Mesenteric fat pad (tissue), 1 donor: ENCODE results near the gene ABCC1. TPM values are rescaled to one million over a fixed set of nuclear protein-coding genes. Genes with fewer than 3 reads are reported as not detected.

Experiments used
- DNase-seq: peaks from one replicate; pipeline ENCODE4 v3.0.0-alpha.2; 2020; ENCODE audit warnings: low spot score
- total RNA-seq: library from RNA; stranded (reverse); fragmentation: NEBNext Ultra II Directional; extraction: Animal tissue kit (Norgen Biotek cat#: 25700); gene quantifications from one replicate; pipeline ENCODE4 v1.2.1, GENCODE V29; 2021
- donor health status: DM: yes; HTN: yes; CAD: no.

Gene ABCC1
- total RNA-seq, 1 donor from 2014 or later = 42.8 TPM

DNA sequence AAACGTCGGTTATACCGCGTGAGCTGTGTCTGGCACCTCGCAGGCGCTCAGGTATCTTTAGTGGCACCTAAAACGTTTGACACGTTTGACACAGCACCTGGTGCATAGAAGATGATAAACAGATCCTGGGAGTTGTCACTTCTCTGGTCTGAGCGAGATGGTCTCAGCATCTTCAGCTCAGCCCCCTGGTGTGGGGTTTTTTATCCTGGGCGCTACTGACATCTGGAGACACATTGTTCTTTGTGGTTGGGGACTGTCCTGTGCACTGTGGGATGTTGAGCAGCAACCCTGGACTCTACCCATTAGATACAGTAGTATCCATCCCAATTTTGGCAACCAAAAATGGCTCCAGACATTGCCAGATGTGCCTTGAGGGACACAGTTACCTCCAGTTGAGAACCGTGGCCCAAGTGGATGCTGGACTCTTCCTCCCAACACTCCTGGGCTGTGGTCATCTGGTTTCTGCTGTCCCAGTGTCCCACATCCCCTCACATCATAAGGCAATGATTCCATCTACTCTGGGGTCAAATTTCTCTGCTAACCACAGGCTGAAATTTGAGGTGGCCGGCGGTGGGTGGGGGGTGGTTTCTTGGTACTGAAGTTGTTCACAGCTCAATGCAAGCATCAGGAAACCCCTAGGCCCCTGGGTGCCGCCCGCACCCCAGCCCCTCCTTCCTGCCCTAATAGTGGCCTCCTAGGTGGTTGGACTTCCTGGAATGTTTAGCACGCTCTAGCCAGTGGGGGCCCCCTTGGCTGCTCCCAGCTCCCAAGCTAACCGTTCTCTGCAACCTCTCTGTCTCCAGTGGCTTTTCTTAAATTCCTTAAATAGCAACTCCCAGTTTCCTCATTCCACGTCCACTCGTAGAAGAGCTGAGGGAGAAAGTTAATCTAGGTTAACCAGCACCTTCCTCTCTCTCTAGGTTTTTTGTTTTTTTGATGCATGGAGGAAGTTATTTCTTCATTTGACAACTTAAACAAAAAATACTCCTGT, 124.8 kb downstream of the ABCC1 start:
- DNase-seq = no peak

DNA sequence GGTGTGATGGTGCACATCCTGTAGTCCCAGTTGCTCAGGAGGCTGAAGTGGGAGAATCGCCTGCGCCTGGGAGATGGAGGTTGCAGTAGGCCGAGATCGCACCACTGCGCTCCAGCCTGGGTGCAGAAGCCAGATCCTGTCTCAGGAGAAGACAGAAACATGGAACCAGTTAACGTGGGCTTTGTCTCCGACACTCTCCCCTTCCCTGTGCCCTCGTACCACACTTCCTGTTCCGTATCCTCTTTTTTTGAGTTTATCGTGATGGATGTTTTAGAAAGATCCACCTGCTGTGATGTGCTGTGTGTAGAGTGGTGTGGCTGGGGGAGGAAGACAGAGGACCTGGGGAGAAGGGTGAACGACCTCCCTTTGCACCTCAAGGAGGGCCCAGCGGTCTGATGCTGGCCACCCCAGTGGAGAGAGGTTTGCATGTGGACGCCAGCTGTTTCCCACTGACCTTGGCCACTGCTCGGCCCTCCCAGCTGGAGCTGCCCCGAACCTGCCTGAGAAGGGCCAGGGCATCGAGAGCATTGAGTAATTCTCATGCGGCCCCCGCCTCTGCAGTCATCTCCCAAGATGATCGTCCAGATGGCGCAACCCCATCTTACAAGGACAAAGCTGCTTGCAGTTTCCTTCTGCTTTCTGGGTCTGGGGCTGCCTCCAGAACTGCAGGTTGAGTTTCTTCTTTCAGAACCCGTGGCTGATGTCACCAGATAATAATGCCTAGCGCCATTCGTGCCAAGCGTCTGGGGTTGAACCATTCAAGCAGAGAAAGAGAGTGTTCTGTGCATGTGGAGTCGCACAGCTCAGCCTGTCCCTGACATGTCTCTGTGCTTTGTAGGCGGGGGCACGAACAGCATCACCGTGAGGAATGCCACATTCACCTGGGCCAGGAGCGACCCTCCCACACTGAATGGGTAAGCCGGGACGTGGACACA, 126.3 kb downstream of the ABCC1 start:
- no peak for DNase-seq

- no peak for DNase-seq
Measured at GRCh38 chr16:16076423-16076813, 127.0 kb downstream of the ABCC1 start.

DNA sequence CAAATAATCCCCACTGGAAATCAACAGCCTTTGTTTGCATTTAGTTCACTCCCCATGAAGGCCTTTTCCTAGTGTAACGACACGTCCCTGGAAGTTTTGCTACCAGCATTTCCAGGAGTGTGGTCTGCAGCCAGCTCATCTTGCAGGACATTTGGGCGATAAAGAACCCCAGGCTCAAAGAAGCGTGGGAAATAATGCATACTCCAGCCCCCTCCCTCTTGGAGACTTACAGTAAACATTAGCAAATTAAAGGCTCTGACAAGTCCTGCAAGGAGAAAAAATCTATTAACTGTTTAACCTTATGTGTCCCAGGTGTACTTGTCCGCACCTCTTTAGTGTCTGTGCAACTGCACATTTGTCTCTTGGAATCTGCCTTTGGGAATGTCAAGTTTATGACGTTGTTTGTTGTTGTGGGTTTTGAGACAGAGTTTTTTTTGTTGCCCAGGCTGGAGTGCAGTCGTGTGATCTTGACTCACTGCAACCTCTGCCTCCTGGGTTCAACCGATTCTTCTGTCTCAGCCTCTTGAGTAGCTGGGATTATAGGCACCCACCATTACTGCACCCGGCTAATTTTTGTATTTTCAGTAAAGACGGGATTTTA, 131.1 kb downstream of the ABCC1 start:
- DNase-seq = no peak

GRCh38 chr16:16081141-16081540, 131.7 kb downstream of the ABCC1 start:
- no peak for DNase-seq

DNA sequence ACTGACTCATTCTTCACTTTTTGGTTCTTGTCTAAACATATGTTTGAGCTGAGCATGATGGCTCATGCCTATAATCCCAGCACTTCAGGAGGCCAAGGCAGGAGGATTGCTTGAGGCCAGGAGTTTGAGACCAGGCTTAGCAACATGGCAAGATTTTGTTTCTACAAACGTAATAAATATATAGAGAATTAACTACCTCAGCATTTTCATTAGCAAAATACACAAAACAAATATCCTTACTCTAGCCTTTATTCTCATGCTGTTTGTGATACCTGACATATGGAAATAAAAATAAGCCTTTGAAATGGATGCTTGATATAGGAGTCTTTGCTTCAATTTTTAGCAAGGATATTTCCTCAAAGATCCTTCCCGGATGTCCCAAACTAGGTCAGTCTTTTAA, 132.8 kb downstream of the ABCC1 start:
- DNase-seq = no peak

DNA sequence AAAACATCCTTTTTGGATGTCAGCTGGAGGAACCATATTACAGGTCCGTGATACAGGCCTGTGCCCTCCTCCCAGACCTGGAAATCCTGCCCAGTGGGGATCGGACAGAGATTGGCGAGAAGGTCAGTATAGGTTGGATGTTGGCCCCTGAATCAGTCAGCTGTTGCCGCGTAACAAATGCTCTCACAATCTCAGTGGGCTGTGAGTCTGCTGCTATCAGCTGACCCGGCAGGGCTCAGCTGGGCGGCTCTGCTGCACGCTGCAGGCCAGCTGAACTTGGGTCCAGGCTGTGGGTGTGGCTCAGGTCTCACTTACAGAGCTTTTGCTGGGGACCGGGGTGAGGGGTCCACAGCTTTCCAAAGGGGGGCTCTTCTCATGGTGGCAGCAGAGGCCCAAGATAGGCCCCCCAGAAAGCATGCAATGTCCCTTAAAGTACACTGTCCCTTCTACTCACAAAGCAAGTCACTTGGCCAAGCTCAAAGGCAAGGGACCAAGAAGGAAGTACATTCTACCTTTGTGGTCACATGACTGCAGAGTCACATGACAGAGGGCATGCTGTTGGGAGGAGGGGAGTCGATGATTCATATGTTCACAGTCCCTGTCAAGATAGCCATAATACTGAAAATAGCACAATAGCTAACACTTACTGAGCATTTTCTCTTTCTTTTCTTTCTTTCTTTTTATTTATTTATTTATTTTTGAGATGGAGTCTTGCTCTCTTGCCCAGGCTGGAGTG, 134.2 kb downstream of the ABCC1 start:
- no peak for DNase-seq

DNA sequence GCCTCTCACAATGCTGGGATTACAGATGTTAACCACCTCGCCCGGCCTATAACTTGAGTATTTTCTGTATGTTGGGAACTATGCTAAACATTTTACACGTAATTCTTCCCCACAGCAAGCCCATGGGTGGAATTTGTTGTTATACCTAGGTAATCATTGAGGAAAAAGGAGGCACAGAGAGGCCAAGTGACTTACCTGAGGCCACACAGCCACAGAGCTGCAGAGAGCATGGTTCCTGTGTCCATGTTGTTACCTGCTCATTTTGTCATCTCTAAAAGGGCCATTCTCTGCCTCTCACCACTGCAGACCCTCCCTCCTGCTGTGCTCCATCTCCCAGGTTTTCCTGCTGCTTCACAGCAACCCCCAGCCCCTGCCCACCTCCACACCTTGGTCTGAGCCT, 135.5 kb downstream of the ABCC1 start:
- no peak for DNase-seq

- no peak for DNase-seq
Measured at GRCh38 chr16:16086653-16087446, 137.4 kb downstream of the ABCC1 start.

GRCh38 chr16:16090238-16090637, 140.8 kb downstream of the ABCC1 start:
- no peak for DNase-seq

GRCh38 chr16:16092925-16093627, 143.7 kb downstream of the ABCC1 start:
- no peak for DNase-seq

DNA sequence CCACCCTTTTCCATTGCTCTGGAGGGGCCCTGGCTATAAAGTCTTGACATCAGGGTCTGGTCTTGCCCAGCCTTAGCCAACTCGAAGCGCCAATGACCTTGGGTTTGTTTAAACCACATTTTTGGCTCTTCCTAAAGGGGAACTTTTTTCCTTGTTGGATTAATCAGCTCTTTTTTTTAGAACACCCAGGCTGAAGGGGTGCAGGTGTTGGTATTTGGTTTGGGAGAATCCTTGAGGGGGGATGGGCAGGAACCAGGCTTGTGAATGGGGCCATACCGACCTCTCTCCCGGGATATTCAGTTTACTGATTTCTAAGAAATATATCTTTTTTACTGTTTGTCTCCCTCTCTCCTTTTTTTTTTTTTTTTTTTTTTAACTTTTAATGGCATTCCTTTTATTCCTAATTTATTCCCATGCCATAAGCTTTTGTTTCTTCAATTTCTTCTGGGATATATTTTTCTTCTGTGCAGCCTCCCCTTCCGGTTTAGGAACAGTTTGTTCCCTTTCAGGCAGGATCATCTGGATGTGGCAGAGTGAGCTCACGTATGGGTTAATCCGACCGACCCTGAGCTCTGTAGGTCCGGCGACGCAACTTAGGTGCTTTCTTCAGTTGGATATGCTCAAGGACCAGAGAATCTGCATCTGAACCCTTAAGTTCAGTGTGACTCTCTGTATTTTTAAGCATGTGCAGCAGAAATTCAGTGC, 144.4 kb downstream of the ABCC1 start:
- no peak for DNase-seq

- DNase-seq = no peak
Measured at GRCh38 chr16:16095646-16096045, 146.2 kb downstream of the ABCC1 start.

GRCh38 chr16:16096121-16096857, 146.9 kb downstream of the ABCC1 start:
- DNase-seq = no peak

DNA sequence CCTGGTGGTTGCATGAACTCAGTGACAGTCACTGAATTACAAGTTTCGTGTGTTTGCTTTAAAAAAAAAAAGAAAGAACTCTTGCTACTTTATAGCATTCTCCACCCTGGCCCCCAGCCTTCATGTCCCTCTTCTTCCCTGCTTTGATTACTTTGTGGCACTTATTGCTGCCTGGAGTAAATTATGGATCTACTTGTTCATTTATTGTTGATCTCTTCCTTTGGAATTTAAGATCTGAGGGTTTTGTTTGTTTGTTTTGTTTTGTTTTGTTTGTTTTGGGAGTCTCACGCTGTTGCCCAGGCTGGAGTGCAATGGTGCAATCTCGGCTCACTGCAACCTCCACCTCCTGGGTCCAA, 147.4 kb downstream of the ABCC1 start:
- DNase-seq = no peak

DNA sequence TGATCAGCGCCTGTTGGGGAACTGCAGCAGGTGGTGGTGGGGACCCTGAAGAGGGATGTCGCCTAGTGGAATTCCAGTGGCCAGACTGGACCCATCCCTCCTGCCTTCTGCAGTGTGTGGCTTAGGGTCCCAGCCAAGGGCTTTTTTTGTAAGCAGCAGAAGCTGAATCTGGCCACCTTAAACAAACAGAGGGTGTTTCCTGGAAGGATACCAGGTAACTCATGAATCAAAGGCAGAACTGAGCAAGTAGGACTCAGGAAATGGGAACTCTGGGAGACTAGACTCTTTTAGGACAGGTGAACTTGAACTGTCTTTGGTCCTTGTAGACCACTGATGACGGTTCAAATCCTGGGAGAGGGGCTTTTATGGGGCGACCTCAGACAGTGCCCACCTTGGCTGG, 149.9 kb downstream of the ABCC1 start:
- DNase-seq = no peak

- no peak for DNase-seq
Measured at GRCh38 chr16:16100631-16101030, 151.2 kb downstream of the ABCC1 start.

- DNase-seq = no peak
Measured at GRCh38 chr16:16101585-16101984, 152.2 kb downstream of the ABCC1 start.
